DMS79 treated with DMSO at 0.1 percent for 48 hours (cell line): ENCODE measurements around the gene PDLIM4.

Experiments used
- DNase-seq: peaks from one replicate; lab custom pipeline; 2025; lab: John Stamatoyannopoulos, UW

The PDLIM4 gene

DNA sequence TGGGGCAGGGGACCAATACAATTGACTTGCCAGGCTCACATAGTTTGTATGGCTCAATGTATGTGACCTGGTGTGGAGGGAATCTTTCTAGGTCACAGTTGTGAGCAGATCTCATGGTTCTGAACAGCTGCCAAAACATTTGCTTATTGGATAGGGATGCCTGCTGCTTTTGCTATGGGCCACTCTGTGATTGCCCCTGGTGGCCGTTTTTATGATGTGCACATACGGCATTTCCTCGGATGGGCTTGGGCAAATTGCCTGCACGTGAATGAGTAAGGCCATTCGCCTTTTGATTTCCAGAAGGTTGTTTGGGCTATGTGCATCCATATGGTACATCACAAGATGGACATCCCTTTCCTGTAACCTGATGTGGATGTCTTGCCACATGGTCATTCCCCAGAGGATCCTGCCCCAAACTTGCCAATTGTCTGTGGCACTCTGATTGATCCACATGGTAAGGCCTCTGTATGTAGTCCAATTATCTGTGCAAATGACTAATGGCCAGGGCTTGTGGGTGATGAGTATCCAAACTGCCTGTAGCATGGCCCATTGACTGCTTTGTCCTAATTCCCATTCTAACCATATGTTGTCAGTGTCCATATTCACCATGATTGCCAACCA, 26.0 kb downstream of the PDLIM4 start:
- DNase-seq: no peak

DNA sequence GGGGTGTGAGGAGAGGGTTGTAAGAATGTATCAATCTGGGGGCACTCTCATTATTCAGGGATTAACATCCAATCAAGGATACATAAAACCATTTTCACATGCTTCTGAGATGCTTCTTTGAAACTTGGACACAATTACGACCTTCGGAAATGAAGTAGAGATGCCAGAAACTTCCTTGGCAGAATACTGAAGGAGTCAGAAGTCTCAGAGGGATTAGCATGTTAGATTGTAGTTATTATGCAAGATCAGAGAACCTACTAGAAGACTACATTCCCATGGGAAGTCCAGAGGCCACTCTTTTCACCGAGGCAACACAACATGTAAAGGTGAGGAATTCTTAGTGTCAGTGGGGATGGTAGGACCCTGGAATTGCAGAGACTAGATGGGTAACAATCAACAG, 31.6 kb downstream of the PDLIM4 start:
- DNase-seq: no peak

DNA sequence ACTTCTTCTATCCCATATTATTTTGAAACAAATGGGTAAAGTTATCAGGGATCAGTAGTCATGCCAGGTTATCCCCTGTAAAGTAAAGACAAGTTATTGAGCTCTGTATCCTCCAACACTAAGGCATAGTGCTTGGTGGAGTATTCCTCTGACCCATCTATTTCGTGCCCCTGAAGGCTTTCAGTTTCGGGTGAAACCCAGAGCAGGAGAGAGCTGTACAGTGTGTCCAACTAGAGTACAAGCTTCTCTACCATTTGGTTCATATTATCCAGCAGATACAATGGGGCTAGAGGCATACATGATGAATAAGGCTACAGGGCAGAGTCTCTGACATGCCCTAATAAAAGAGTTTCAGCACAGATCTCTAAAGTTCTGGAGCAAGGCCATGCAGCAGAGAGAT, 33.5 kb downstream of the PDLIM4 start:
- DNase-seq: no peak

DNA sequence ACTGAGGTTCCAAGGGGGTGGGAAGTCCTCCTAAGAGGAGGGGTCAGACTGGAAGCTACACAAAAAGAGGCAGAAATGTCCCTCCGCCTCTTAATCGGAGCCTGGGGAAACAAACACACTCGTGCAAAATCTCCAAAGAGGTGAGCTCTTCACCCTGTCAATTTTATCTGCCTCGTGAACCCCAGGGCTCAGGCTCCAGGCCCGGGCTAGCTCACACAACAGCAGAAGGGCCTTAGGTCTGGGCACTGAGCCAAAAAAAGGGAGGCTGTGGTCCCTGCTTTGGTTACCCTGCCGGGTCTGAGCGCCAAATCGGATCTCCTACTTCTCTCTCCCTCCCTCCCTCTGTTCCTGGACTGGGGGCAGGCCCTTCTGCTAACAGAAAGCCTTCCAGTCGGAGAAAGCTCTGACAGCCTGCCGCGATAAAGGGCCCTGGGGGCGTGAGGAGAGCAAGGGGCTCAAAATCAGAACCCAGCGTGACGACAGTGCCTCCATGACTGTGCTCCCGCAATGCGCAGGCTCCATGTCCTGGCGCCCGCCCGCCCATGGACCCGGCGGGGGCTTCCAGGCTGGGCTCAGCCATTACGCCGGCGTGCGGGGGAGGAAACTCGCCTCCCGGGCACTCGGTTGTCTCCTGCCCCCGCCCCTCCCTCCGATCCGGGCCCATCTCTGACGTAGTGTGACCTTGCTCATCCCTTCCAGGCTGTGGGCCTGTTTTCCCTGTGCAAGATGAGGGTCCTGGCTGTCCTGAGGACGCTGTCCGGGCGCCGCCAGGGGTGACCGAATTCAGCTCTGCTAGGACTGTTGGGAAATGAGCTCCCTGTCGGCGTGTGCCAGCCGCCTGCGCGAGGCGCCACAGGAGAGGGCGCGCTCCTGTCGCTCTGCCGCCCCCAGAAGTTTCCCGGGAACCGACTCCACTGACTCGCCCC, 35.8 kb downstream of the PDLIM4 start:
- peak; percentile 77 for DNase-seq

DNA sequence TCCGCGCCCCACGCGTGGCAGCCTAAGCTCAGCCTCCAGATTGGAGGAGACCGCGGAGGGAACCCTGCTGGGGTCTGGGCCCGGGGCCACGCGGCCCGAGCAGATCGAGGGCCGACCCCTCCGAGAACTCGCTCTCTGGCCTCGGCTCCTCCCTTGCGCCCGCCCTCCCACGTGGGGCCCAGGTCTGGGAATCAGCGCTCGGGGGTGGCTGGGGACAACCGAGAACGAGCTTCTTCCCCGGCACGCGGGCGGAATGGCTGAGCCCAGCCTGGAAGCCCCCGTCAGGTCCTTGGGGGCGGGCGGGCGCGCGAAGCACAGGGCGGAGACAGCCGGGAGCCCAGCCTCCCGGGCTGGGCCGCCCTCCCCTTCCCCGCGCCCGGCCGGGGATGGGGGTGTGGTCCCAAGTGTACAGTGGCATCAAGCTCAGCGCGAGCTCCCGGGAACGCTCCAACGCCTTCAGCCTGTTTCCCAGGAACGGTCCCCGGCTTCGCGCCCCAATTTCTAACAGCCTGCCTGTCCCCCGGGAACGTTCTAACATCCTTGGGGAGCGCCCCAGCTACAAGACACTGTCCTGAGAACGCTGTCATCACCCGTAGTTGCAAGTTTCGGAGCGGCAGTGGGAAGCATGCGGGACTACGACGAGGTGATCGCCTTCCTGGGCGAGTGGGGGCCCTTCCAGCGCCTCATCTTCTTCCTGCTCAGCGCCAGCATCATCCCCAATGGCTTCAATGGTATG, 36.7 kb downstream of the PDLIM4 start, which contains the start of gene SLC22A4:
TSS of gene SLC22A4 (plus strand) at position 403 of the 736 bp plus-strand sequence. CDS start at position 626, 223 bp downstream.
- peak; percentile 36 for DNase-seq

DNA sequence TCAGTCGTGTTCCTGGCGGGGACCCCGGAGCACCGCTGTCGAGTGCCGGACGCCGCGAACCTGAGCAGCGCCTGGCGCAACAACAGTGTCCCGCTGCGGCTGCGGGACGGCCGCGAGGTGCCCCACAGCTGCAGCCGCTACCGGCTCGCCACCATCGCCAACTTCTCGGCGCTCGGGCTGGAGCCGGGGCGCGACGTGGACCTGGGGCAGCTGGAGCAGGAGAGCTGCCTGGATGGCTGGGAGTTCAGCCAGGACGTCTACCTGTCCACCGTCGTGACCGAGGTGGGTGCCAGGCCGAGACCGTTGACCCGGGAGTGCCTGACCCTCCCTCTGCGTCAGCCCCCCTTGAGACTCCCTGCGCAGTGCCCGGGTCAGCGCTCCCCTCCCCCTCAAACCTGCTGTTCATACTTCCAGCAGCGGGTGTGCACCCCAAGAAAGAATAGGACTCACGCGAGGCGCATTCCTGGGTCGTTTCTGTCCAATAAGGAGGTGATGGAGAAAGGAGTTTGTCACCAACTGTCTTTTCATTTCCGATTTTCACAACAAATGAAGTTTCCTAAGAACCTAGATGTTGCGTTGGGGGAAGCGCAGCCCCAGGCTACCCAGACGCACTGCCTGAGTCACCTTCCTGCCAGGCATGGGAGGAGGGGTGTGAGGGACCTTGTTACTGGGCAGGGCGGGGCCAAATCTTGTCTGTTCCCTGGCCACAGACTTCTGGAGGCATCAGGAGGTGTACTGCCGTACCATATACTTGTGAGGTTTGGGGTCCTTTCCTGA, 37.4 kb downstream of the PDLIM4 start:
- no peak for DNase-seq

DNA sequence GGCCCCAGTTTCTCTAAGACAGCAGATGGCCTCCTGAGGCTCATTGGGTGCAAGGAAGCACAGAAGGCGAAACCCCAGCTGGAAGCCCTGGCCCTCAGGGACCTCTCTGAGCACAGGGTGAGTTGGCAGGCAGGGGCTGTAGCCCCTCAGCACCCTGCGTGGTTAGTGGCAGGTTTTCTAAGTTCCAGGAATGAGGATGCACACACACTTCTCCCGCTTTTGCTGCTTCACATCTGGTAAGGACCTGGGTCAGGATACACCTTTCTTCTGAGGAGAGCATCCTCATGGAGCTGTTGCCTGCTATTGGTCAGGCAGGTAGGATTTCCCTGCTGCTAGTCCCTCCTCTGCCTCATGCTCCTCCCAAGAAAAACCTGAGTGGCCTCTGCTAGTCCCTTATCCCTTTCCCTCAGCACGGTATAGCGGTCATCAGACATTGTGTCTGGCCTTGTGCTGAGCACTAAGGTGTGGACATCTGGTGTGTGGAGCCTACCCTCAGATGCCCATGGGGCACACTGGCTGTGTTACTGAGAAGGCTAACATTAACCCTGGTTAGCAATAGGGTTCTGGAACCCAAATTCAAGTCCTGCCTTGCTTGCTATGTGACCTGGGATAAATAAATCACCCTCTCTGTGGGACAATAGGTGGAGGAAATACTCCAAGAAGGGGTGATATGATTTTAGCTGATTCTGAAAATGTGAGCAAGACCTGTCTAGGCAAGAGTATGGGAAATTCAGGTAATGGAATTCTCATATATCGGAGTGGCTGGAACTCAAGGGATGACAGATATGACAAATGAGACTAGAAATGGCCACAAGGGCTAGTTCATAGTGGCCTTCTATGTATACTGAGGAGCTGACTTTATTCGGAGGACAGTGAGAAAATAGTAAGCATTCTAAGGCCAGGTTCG, 38.3 kb downstream of the PDLIM4 start:
- DNase-seq: no peak

DNA sequence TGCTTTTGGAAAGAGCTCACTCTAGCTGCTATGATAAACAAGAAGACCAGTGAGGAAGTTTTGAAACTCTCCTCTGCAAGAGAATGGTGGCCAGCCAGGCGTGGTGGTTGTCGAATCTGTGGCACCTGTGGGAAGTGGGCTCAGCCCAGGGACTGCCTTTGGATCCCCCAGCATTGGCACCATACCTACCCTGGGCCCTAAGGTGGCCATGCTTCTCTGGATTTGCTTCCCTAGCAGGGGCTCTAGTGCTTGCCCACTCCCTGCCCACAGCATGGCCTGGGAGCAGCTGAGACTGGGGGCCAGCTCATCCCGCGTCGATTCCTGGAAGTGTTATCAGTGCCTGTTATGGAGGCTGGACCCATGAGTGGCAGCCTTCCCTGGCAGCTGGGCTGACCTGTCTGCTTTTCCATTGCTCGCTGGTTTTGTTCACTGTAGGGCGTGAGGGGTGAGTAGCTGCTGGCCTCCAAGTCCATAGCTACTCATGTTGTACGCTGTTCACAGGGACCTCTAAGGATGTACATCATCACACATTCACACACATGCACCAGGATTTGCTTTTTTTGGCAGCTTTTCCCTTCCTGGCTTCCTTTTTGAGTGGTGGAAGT, 39.0 kb downstream of the PDLIM4 start:
- no peak for DNase-seq

DNA sequence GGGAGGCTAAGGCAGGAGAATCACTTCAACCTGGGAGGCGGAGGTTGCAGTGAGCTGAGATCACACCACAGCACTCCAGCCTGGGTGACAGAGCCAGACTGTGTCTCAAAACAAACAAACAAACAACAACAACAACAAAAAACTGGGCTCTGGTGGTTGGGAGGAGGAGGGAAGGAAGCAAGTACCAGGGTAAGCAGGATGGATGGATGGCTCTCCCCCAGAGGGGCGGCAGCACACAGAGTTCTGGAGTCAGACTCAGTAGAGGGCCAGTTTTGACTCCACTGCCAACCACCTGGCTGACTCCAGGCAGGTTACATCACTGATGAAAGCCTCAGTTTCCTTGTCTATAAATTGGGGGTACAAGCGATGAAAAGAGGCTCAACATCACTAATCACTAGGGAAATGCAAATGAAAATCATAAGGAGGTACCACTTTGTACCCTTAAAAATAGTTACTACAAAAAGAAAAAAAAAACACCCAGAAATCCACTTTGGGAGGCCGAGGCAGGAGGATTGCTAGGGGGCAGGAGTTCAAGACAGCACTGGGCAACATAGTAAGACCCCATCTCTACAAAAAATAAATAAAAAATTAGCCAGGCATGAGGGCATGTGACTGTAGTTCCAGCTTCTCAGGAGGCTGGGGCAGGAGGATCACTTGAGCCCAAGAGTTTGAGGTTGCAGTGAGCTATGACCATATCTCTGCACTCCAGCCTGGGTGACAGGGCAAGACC, 39.9 kb downstream of the PDLIM4 start:
- DNase-seq: no peak

DNA sequence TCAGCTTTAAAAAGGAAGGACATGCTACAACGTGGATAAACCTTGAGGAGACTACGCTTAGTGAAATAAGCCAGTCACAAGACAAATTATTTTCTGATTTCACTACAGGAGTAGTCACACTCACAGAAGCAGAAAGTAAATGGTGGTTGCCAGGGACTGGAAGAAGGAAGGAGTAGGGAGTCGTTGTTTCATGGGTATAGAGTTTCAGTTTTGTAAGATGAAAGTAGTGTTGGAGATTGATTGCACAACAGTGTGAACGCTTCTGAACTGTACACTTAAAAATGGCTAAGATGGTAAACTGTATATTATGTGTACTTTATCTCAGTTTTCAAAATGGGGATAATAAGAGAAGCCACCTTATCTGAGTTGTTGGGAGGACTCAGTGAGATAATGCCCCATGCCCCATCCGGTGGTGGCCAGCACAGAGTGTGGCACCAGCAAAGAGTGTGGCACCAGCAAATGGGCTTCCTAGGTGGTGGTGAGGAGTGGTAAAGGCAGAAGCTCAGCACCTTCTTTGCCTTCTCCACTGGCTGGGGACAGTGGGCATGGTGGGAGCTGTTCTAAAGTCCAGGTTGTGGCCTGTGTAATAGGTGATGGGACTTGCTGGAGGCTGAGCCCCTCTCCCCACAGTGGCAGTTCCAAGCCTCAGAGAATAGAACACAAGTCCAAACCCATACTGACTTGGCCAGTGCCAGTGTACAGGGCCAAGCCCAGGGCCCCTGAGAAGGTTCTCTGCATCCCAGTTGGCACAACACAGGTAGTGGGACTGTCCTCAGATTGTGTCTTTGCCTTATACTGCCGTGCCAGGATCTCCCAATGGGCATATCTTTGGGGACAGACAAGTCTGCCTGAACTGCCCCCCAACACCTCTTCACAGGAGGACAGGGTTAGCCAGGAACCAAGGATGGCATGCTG, 41.1 kb downstream of the PDLIM4 start:
- no peak for DNase-seq

DNA sequence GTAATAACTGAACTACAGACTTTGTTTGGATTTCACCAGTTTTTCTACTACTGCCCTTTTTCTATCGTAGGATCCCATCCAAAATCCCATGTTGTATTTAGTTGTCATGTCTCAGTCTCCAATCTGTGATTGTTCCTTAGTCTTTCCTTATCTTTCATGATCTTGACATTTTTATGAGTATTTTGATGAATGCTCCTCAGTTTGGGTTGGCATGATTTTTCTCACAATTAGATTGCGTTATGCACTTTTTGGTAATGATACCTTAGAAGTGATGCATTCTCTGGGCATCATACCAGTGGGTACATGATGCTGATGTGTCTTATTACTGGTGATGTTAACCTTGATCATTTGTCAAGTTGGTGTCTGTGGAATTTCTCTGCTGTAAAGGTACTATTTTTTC, 42.4 kb downstream of the PDLIM4 start:
- DNase-seq: no peak

DNA sequence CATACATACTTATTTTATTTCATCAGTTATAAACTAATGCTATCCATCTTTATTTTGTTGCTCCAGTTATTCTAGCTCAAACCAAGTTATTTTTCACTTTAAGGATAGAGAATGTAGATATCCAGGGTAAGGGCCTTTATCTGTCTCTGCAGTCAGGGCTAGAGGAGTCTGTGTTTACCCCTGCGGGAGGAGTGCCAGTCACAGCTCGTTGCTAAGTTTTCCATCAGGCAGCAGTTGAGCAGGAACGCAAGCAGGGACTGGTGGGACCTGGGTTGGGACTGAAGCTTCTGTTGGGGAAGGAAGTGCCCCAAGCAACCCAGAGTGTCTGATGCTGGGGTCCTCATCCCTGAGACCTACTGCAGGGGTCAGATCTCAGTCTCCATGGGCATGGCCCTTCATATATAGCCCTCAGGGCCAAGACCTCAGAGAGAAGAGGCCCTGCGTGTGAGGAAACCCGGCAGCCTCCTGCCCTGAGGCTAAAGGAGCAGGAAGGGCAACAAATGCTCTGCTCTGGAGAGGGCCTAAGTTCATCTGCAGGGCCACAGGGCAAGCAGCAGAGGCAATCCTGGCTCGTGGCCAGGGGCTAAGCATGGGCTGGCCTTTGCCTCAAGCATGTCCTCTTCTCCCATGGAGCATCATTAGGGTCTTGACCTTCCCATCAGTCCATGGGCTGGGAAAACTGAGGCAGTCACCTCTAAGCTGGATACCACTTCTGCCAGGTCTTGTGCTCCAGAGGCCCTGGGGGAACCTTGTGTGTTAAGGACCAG, 43.3 kb downstream of the PDLIM4 start:
- DNase-seq: no peak

DNA sequence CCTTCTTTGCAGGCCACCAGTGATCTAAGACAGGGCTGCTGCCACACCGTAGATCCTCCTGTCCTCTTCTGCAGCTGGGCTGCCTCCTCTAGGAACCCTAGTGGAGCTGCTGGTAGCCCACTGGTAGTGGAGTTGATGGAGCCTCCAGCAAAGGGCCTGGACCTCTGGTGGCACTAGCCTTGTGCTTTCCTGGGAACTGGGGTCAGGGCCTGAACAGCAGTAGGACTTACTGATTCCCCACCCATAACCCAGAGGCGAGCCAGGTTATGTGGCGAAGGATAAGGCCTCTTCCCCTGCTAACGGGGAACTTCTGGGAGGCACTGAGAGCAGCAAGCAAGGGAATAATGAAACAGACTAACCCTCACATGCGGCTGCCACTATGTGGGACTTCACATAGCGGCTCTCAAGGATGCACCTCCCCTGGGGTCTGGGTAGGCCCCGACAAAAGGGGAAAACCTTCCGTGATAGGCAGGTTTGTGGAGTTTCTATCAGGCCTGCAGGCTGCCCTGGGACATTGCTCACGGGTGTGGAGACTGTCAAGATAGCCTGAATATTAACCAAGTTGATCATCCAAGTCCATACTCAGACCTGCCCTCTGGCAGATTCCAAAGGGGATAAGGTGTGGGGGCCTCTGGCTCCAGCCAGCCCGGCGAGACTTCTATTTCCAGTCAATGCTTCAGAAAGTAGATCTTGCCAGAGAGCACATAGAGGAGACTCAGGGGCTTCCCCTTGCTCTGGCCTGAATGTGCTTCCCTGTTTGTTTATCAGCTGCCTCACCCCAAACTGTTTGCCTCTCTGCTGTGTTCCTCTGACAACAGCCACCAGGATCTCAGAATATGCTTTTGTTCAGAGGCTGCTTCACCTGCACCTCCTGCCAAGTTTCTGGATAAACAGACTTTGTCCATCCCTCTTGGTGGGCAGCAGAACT, 44.1 kb downstream of the PDLIM4 start:
- DNase-seq: no peak

DNA sequence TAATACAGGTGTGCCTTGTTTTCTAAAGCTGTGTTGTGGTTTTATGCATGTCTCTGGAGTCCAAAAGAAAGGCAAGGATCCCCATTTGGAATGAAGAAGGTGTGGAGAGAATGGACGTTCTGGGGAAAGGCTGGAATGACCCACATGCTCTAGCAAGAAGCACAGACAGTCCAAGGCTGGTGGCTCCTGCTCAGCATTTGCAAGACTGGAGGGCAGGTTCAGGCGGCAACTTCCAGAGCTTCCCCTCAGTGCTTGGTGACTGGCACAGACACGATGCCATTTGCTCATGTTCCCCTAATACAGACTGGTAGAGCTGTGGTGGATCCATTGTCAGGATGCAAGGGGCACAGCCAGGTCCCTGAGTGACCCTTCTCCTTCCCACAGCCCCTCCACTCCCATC, 44.9 kb downstream of the PDLIM4 start:
- no peak for DNase-seq

DNA sequence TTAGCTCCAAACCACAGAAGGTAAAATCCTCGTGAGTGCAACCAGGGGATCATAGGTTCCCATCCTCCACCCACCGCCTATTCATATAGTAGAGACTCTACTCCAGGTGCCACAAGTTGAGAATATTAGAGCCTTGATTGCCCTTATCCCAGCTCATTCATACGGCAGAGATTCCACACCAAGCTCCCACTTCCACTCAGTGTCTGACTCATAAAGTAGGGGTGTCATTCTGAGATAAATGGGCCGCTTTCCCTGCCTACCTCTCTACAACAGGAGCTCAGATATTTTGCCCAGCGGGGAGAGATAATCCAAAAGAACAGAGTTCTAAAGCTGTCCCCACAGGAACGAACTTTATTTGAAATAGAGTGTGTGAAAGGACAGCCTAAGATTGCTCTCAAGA, 46.1 kb downstream of the PDLIM4 start:
- no peak for DNase-seq

DNA sequence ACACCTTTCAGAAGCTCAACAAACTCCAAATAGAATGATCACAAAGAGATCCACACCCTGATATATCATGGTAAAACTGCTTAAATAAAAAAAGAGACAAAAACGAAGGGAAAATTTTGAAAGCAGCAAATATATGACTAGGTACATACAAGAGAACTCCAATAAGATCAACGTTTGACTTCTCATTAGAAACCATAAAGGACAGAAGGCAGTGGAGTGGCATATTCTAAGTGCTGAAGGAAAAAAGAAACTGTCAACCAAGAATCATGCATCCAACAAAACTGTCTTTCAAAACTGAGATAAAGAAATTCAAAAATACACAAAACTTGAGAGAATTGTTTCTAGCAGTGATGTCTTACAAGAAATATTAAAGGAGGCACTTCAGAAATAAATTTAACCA, 47.9 kb downstream of the PDLIM4 start:
- DNase-seq: no peak

DNA sequence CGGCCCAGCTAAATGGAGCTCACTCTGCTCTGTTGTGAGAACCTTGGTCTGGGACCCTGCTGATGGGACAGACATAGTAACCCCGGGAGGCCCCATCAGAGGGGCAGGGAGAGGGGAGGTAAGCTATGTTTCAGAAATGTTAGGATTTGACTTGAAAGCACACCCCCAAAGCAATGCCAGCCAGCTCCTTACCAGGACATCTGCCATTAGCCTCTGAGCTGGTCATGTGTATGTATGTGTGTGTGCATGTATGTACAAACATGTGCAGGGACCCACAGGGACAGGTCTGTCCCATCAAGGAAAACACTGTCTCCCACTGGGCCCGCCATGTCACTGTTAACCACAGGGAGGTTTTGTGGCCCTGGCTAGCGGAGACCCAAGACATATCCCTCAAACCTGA, 51.2 kb downstream of the PDLIM4 start:
- DNase-seq: no peak
